Ascending aorta (tissue), 2 donors: ENCODE data around the gene DNASE2B. TPM values are rescaled to one million over a fixed set of nuclear protein-coding genes. Genes with fewer than 3 reads are reported as not detected.

Experiments used
- DNase-seq, 2 donors: peaks; one replicate each; pipeline ENCODE4 v3.0.0-alpha.2; 2019; ENCODE audit warnings: low spot score in 2 of 2
- H3K27ac ChIP-seq, 2 donors: fragments of 200-600 bp; sonication (generic); one replicate each; pipeline ENCODE4 v1.5.1; 2016 to 2017; ENCODE audit warnings: mild to moderate bottlenecking in 1 of 2
- H3K27me3 ChIP-seq: fragments of 200-600 bp; sonication (generic); one replicate; pipeline ENCODE4 v1.5.1; 2017
- H3K36me3 ChIP-seq, 2 donors: fragments of 200-600 bp; sonication (generic); one replicate each; pipeline ENCODE4 v1.5.1; 2016
- H3K4me1 ChIP-seq, 2 donors: fragments of 200-600 bp; sonication (generic); one replicate each; pipeline ENCODE4 v1.5.1; 2016 to 2017; ENCODE audit warnings: mild to moderate bottlenecking in 1 of 2
- H3K4me3 ChIP-seq, 2 donors: fragments of 200-600 bp; sonication (generic); one replicate each; pipeline ENCODE4 v1.5.1; 2016 to 2017; ENCODE audit warnings: mild to moderate bottlenecking in 1 of 2
- H3K9me3 ChIP-seq, 2 donors: fragments of 200-600 bp; sonication (generic); one replicate each; pipeline ENCODE4 v1.5.1; 2016
- CTCF ChIP-seq, 3 experiments: fragments of 200-600 bp in 2 of 3; fragments of 450-650 bp in 1 of 3; sonication (generic) in 2 of 3; IDR thresholded peaks; one replicate each; pipeline ENCODE4 v1.5.1; 2016 to 2019; ENCODE audit warnings: antibody characterized with exemption in 3 of 3, mild to moderate bottlenecking in 1 of 3, moderate library complexity in 1 of 3
- intact Hi-C: fragments of 100-400 bp; cut with DNase I; formaldehyde crosslinking; loops from one replicate; pipeline ENCODE4 v1.15.1; 2023
- total RNA-seq: library from RNA; depleted of rRNA; stranded (reverse); fragments of >200 nt; gene quantifications from one replicate; pipeline ENCODE4 v1.1.0, GENCODE V29; 2016

The DNASE2B gene
- total RNA-seq, 1 donor from 2014 or later: not detected

GRCh38 chr1:84368441-84368840 is 29.8 kb upstream of the DNASE2B start:
- TF ChIP-seq CTCF (IDR thresholded peaks at IDR 0.05): no peak
- peaks cover 0 to 5% of the 10 kb centered on the region in 2 donors for H3K4me1 ChIP-seq
- DNase-seq: no peak
- intact Hi-C loops: no loop called here
- H3K27ac ChIP-seq: no peak overlapping the region
- no peaks in the 10 kb centered on the region for H3K27me3 ChIP-seq
- no peaks in the 10 kb centered on the region for H3K9me3 ChIP-seq
- no peak overlapping the region for H3K4me3 ChIP-seq
- H3K36me3 ChIP-seq: no peaks in the 10 kb centered on the region

- H3K27ac ChIP-seq: no peak overlapping the region
- H3K36me3 ChIP-seq: no peaks in the 10 kb centered on the region
- peaks cover 0 to 12% of the 10 kb centered on the region in 2 donors for H3K4me1 ChIP-seq
- H3K9me3 ChIP-seq: no peaks in the 10 kb centered on the region
- H3K4me3 ChIP-seq: no peak overlapping the region
- no peak for TF ChIP-seq CTCF (IDR thresholded peaks at IDR 0.05)
- no peaks in the 10 kb centered on the region for H3K27me3 ChIP-seq
- intact Hi-C loops: no loop called here
- no peak for DNase-seq
Measured at GRCh38 chr1:84370266-84370665, 28.0 kb upstream of the DNASE2B start.

- no peaks in the 10 kb centered on the region for H3K36me3 ChIP-seq
- no peak for DNase-seq
- no peak overlapping the region for H3K27ac ChIP-seq
- no peak overlapping the region for H3K4me3 ChIP-seq
- no peaks in the 10 kb centered on the region for H3K9me3 ChIP-seq
- TF ChIP-seq CTCF (IDR thresholded peaks at IDR 0.05): no peak
- no peaks in the 10 kb centered on the region for H3K27me3 ChIP-seq
- intact Hi-C loops: no loop called here
- peaks cover 0 to 10% of the 10 kb centered on the region in 2 donors for H3K4me1 ChIP-seq
Measured at GRCh38 chr1:84370831-84371394, 27.4 kb upstream of the DNASE2B start.

- no peaks in the 10 kb centered on the region for H3K36me3 ChIP-seq
- peaks cover 0 to 13% of the 10 kb centered on the region in 2 donors for H3K4me1 ChIP-seq
- no peak overlapping the region for H3K27ac ChIP-seq
- H3K9me3 ChIP-seq: no peaks in the 10 kb centered on the region
- H3K27me3 ChIP-seq: no peaks in the 10 kb centered on the region
- intact Hi-C loops: no loop called here
- TF ChIP-seq CTCF (IDR thresholded peaks at IDR 0.05): no peak
- no peak overlapping the region for H3K4me3 ChIP-seq
- DNase-seq: no peak
Measured at GRCh38 chr1:84373436-84374141, 24.7 kb upstream of the DNASE2B start.

GRCh38 chr1:84374991-84375696 is 23.1 kb upstream of the DNASE2B start:
- H3K27me3 ChIP-seq: no peaks in the 10 kb centered on the region
- H3K4me3 ChIP-seq: no peak overlapping the region
- TF ChIP-seq CTCF (IDR thresholded peaks at IDR 0.05): no peak
- no peaks in the 10 kb centered on the region for H3K36me3 ChIP-seq
- no peak for DNase-seq
- no peaks in the 10 kb centered on the region for H3K9me3 ChIP-seq
- H3K27ac ChIP-seq: peak overlapping the region in 1 of 2 donors; percentile 3
- intact Hi-C loops: no loop called here
- H3K4me1 ChIP-seq: peaks cover 0 to 13% of the 10 kb centered on the region in 2 donors
